PFSK-1 (cell line): ENCODE measurements around the gene GTSF1L.

ENCODE experiments used
- FOXP2 ChIP-seq: optimal IDR thresholded peaks from 2 replicates; pipeline ENCODE3; 2011; ENCODE audit warnings: borderline replicate concordance, control low read depth, inconsistent platforms; ENCODE audit not compliant: insufficient read depth; ENCODE audit errors: extremely low read length, extremely low read depth
- POLR2AphosphoS5 ChIP-seq: IDR thresholded peaks from 2 replicates; pipeline ENCODE4 v1.6.1; 2012; ENCODE audit warnings: low read depth, mild to moderate bottlenecking, control low read depth, low read length, moderate library complexity
- REST ChIP-seq, 2 experiments: IDR thresholded peaks; 2 replicates each; pipeline versions ENCODE4 v1.6.1 to v1.8.0; 2011 to 2012; ENCODE audit warnings: low read depth in 2 of 2, low read length in 2 of 2, control low read depth in 1 of 2, inconsistent platforms in 1 of 2, mild to moderate bottlenecking in 1 of 2, moderate library complexity in 1 of 2; ENCODE audit not compliant: insufficient read depth in 1 of 2
- SIN3A ChIP-seq: IDR thresholded peaks from 2 replicates; pipeline ENCODE4 v1.6.1; 2012; ENCODE audit warnings: mild to moderate bottlenecking, low read length, moderate library complexity, borderline replicate concordance; ENCODE audit not compliant: insufficient read depth
- TAF1 ChIP-seq: IDR thresholded peaks from 2 replicates; pipeline ENCODE4 v1.6.1; 2012; ENCODE audit warnings: low read length, control low read depth, borderline replicate concordance; ENCODE audit not compliant: insufficient read depth

The GTSF1L gene

GRCh38 chr20:43715511-43715910 is 11.3 kb downstream of the GTSF1L start:
- TF ChIP-seq POLR2AphosphoS5, result no peak
- no peak for TF ChIP-seq FOXP2
- no peak for TF ChIP-seq REST (IDR thresholded peaks at IDR 0.05; ENCODE audit: insufficient read depth in 1 of 2, low read depth in 2 of 2, low read length in 2 of 2)
- TF ChIP-seq SIN3A, result no peak
- no peak for TF ChIP-seq TAF1

GRCh38 chr20:43715044-43715443 is 11.8 kb downstream of the GTSF1L start:
- no peak for TF ChIP-seq SIN3A
- no peak for TF ChIP-seq FOXP2

GRCh38 chr20:43711098-43711654 is 15.6 kb downstream of the GTSF1L start:
- TF ChIP-seq REST (IDR thresholded peaks at IDR 0.05; ENCODE audit: insufficient read depth in 1 of 2, low read depth in 2 of 2, low read length in 2 of 2), result no peak
- TF ChIP-seq POLR2AphosphoS5, result no peak
- no peak for TF ChIP-seq SIN3A
- TF ChIP-seq TAF1, result no peak
- TF ChIP-seq FOXP2, result no peak

- TF ChIP-seq REST (IDR thresholded peaks at IDR 0.05; ENCODE audit: insufficient read depth in 1 of 2, low read depth in 2 of 2, low read length in 2 of 2) (no peak), TAF1 (no peak), FOXP2 (no peak), POLR2AphosphoS5 (no peak), SIN3A (no peak)
Observed at GRCh38 chr20:43710370-43711044, 16.3 kb downstream of the GTSF1L start.

GRCh38 chr20:43702502-43702901 is 24.3 kb downstream of the GTSF1L start:
- TF ChIP-seq REST (IDR thresholded peaks at IDR 0.05; ENCODE audit: insufficient read depth in 1 of 2, low read depth in 2 of 2, low read length in 2 of 2) (no peak), POLR2AphosphoS5 (no peak), TAF1 (no peak), FOXP2 (no peak), SIN3A (no peak)
